ENCODE measurements around the gene VAV2.

The VAV2 gene

GRCh38 chr9:133823189-133824105 is 168.7 kb downstream of the VAV2 start:
- DNase-seq (ENCODE audit: low spot score), result no peak

- no peak for DNase-seq (ENCODE audit: low spot score)
Measured at GRCh38 chr9:133822430-133823065, 169.6 kb downstream of the VAV2 start.

GRCh38 chr9:133821601-133822429 is 170.3 kb downstream of the VAV2 start:
- no peak for DNase-seq (ENCODE audit: low spot score)

- DNase-seq (ENCODE audit: low spot score), result no peak
Measured at GRCh38 chr9:133819923-133820322, 172.2 kb downstream of the VAV2 start.

- DNase-seq (ENCODE audit: low spot score), result no peak
Measured at GRCh38 chr9:133818444-133818843, 173.7 kb downstream of the VAV2 start.

- no peak for DNase-seq (ENCODE audit: low spot score)
Measured at GRCh38 chr9:133815781-133816180, 176.3 kb downstream of the VAV2 start.

- no peak for DNase-seq (ENCODE audit: low spot score)
Measured at GRCh38 chr9:133814586-133815208, 177.4 kb downstream of the VAV2 start.

GRCh38 chr9:133813749-133814585 is 178.2 kb downstream of the VAV2 start:
- DNase-seq (ENCODE audit: low spot score), result peak; percentile 70

- DNase-seq (ENCODE audit: low spot score), result no peak
Measured at GRCh38 chr9:133812941-133813748, 179.0 kb downstream of the VAV2 start.

GRCh38 chr9:133812077-133812868 is 179.9 kb downstream of the VAV2 start:
- no peak for DNase-seq (ENCODE audit: low spot score)

- DNase-seq (ENCODE audit: low spot score), result no peak
Measured at GRCh38 chr9:133811471-133811870, 180.7 kb downstream of the VAV2 start.

GRCh38 chr9:133810556-133811195 is 181.4 kb downstream of the VAV2 start:
- DNase-seq (ENCODE audit: low spot score), result no peak

- DNase-seq (ENCODE audit: low spot score), result no peak
Measured at GRCh38 chr9:133809335-133809734, 182.8 kb downstream of the VAV2 start.

GRCh38 chr9:133807818-133808217 is 184.3 kb downstream of the VAV2 start:
- no peak for DNase-seq (ENCODE audit: low spot score)

GRCh38 chr9:133807037-133807436 is 185.1 kb downstream of the VAV2 start:
- no peak for DNase-seq (ENCODE audit: low spot score)

GRCh38 chr9:133806623-133807010 is 185.5 kb downstream of the VAV2 start:
- DNase-seq (ENCODE audit: low spot score), result no peak

GRCh38 chr9:133805876-133806622 is 186.1 kb downstream of the VAV2 start:
- no peak for DNase-seq (ENCODE audit: low spot score)

- no peak for DNase-seq (ENCODE audit: low spot score)
Measured at GRCh38 chr9:133804199-133804598, 187.9 kb downstream of the VAV2 start.
